Stimulated activated CD8-positive, alpha-beta memory T cell treated with anti-CD3 and anti-CD28 coated beads, Interleukin-15, amount 100 ng/mL, for 24 hours (primary cell): ENCODE results near the gene CDH4.
"Not testable (repeated sequence)": the region's sequence is repeated elsewhere in the genome, so short reads cannot be mapped to it uniquely, and the experiment has no call there.

Experiments
- DNase-seq: peaks from one replicate; pipeline ENCODE4 v3.0.0-alpha.2; 2020; ENCODE audit warnings: low read depth

Gene CDH4

DNA sequence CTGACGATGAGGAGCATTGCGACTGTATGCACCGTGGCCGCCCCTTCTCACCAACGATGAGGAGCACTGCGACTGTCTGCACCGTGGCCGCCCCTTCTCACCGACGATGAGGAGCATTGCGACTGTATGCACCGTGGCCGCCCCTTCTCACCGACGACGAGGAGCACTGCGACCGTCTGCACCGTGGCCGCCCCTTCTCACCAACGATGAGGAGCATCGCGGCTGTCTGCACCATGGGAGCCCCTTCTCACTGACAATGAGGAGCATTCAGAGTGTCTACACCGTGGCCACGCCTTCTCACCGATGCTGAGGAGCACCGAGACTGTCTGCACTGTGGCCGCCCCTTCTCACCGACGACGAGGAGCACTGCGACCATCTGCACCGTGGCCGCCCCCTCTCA is 692.9 kb downstream of the CDH4 start:
- DNase-seq: not testable (repeated sequence)

GRCh38 chr20:61945495-61945894 is 693.4 kb downstream of the CDH4 start:
- not testable (repeated sequence) for DNase-seq

- DNase-seq: not testable (repeated sequence)
Observed at GRCh38 chr20:61948056-61948455, 696.0 kb downstream of the CDH4 start.

- no peak for DNase-seq
Observed at GRCh38 chr20:61948586-61949362, 696.7 kb downstream of the CDH4 start.

GRCh38 chr20:61949363-61949713 is 697.3 kb downstream of the CDH4 start:
- DNase-seq: no peak

DNA sequence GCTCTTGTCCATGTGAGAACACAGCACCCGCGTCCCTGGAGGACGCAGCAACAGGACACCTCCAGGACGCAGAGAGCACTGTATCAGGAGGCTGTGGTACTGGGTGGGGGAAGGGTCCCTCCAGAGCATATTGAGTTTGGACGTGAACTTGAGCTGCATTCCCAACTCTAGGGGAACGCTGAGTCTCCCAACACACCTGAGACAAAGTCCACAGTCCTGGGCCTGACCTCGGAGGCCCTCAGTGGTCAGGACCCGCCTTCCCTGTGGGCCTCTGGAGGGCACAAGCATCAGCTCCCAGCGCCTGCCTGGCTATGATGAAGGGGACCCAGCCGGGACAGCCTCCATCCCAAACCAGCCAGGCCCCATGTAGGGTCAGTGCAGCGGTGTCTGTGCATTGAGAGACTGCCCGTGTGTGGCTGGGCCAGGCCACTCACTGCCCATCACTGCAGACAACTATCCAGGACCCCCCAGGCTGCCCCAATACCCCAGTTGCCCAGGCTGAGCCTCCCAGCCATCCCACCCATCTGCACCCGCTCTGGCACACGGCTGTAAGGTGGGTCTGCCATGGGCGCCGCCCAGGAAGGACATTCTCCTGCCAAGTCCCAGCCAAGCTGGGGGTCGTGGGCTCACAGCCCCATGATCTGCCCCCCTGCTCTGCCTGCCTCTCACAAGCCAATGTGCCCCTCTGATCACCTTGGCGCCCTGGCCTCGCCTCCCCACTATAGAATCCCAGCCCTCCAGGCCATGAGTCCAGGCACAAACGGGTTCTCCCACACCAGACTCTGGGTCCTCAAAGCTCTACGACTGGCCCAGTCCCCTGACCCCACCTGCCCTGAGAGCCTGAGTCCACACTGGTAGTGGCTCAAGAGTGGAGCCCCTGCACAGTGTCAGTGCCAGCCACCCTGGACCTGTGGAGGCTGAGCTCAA is 697.9 kb downstream of the CDH4 start:
- no peak for DNase-seq

GRCh38 chr20:61950641-61951071 is 698.6 kb downstream of the CDH4 start:
- no peak for DNase-seq

- no peak for DNase-seq
Observed at GRCh38 chr20:61951695-61952533, 699.9 kb downstream of the CDH4 start.

DNA sequence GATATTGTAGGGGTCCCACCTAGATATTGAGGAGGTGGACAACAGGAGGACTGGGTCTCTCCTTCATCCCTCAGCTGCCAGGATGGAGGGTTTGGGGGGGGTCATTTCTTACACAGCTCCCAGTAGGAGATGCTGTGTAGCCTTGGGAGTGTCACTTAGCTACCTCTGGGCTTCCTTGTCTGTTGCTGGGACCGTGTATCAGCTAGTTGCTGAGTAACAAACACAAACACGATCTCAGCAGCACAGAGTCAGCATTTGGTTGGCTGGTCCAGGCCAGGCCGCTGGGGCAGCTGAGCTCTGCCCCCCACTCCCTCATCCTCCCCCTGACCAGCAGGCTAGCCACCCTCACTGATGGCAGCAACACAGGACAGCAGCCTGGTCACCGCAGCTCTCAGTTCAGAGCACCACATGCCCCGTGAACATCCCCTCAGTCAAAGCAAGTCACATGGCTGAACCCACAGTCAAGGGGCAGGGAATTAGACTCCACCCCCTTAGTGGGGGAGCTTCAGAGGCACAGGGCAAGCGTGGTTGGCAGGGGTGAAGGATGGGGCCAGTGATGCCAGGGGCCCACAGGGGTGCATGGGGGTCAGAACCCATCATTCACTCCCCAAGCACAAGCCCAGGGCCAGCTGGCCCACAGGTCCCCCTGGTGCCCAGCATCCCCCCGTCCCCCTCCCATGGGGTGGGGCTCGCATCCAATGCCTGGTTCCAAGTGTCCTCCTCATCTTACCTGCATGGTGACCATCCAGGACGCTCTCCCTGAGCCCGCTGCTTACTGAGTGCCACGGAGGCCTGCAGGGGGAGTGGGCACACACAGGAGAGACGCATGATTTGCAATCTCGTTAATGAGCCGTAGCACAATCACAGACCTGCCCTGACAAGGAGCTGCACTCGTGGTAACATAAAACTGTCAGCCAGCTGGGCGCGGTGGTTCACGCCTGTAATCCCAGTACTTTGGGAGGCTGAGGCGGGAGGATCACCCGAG is 701.3 kb downstream of the CDH4 start:
- DNase-seq: no peak

DNA sequence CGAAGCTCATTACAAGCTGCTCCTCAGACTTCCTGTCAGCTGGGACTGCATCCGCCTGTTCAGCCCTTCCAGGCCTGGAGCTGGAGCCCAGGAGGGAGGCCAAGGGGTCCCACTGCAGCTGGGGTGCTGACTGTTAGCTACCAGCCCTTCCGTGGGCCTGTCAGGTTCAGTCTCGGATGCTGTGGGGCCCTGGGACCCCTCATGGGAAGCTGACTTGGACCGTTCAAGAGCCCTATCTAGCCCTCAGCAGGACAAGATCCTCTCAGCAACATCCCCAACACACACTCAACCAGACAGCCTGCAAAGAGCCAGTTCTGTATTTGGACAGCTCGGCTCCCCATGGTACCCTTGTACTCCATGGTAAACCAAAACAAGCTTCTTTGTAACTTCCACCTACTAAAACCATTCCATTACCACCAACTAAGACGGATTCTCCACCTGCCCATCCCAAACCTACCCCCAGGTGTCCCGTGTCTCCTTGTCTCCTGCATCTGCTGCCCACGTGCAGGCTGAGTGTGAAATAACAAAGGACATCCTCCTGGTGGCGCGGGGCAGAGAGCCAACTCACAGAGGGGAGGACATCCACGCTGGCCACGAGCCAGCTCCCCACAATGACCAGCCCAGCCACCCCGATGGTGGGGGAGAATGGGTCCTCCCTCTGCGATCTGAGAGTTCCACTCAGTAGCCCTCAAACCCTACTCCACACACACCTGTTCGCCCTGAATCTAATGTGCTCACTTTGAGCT is 702.4 kb downstream of the CDH4 start:
- DNase-seq: no peak

- no peak for DNase-seq
Observed at GRCh38 chr20:61955668-61956395, 703.8 kb downstream of the CDH4 start.

DNA sequence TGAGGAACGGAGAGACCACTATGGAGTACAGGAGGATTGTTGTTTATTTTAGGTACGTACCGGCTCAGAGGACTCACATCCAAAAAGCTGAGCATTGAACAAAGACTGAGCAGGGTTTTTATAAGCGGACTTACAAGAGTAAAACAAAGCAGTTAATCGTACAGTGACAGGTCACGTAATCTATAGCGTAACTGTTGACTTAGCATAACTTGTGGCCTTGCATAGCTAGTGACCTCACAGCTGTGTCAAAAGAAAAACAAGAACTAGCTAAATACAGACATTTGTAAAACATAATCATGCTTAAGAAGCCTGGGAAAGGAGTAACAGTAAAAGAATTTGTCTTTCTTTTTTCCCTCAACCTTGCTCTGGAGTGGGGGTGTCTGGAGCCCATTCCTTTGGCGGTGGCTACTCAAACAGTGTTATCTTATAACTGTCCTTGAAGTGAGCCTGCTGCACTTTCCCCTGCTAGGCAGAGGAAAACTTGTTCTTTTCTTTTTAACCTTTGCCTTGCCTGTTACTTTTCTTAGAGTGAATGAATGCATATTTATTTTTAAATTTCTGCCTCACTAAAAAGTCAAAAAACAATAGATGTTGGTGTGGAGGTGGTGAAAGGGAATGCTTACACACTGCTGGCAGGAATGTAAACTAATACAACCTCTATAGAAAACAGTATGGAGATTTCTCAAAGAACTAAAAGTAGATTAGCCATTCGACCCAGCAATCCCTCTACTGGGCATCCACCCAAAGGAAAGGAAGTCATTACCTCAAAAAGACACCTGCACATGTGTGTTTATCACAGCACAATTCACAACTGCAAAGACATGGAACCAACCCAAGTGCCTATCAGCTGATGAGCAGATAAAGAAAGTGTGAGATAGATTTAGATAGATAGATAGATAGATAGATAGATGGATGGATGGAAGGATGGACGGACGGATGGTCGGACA is 704.6 kb downstream of the CDH4 start:
- DNase-seq: no peak

DNA sequence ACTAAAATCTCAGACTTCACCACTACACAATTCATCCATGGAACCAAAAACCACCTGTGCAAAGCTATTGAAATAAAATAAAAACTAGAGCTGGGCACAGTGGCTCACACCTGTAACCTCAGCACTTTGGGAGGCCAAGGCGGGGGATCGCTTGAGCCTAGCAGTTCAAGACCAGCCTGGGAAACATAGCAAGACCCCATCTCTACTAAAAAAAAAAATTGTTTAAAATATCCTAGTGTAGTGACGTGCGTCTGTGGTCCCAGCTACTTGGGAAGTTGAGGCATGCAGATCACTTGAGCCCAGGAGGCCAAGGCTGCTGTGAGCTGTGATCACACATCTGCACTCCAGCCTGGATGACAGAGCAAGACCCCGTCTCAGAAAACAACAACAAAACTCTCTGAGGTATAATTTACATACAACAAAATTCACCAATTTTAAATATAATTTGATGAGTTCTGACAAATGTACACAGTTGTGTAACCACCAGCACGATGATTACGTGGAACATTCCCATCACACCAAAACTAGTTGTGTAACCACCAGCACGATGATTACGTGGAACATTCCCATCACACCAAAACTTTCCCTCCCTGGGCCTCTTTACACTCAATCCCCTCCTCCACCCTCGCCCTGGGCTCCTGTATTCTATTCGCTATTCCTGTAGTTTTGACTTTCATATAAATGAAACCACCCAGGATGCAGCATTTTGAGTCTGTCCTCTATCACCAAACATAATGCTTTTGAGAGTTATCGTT is 706.1 kb downstream of the CDH4 start:
- DNase-seq: no peak

- no peak for DNase-seq
Observed at GRCh38 chr20:61958773-61959700, 707.0 kb downstream of the CDH4 start.

DNA sequence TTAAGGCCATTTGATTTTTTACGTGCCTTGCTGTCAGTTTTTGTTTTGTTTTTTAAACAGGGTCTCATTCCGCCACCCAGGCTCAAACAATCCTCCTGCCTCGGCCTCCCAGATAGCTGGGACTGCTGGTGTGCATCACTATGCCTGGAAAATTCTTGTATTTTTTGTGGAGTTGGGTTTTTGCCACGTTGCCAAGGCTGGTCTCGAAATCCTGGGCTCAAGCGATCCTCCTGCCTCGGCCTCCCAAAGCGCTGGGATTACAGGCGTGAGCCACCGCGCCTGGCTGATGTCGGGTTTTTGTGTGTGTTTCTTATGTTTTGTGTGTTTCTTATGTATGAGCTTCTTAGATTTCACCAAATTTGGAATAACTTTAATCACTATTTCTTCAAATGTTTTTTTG is 708.8 kb downstream of the CDH4 start:
- no peak for DNase-seq

- DNase-seq: no peak
Observed at GRCh38 chr20:61963149-61963548, 711.1 kb downstream of the CDH4 start.
